SW480 (cell line): Measurements from ENCODE around the gene GRM1.
"Not testable (repeated sequence)": the region's sequence is repeated elsewhere in the genome, so short reads cannot be mapped to it uniquely, and the experiment has no call there.

Source experiments
- DNase-seq: peaks from one replicate; pipeline ENCODE4 v3.0.0-alpha.2; 2016; ENCODE audit warnings: low spot score

The GRM1 gene

DNA sequence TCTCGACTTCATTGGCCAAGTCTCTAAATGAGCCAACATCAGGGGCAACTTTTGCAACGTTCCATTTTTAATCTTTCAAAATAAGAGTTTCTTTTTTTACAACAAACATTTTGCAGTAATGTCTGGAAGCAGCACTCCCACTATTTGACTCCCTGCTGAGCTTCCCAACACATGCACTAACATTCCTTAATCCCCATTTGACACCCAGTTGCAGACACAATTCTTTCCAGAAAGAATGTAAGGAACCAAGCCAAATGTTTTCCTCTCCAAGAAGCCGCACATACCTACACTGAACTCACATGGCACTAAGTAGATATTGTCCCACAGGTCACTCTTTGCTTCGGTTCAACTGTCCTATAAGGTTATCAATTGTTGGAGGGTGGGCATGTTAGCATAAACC, 165.6 kb downstream of the GRM1 start:
- no peak for DNase-seq

- no peak for DNase-seq
These were observed 171.3 kb downstream of the GRM1 start for GRCh38 chr6:146200176-146200575.

DNA sequence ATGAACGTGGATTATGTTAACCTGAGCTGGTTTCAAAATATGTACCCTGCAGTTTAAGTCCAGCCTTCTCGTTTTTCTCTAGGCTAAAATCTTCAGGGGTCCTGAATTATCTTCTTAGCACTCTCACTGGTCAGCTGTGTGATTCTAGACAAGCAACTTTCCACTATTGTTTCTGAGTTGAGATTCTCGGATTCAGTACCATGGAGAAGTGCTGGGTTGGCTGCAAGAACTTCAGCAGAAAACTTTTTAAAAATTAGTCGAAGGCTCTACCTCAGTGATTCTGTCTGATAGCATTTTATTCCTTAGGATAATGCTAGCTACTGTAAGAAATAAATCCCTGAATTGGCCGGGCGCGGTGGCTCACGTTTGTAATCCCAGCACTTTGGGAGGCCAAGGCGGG, 173.7 kb downstream of the GRM1 start:
- no peak for DNase-seq

DNA sequence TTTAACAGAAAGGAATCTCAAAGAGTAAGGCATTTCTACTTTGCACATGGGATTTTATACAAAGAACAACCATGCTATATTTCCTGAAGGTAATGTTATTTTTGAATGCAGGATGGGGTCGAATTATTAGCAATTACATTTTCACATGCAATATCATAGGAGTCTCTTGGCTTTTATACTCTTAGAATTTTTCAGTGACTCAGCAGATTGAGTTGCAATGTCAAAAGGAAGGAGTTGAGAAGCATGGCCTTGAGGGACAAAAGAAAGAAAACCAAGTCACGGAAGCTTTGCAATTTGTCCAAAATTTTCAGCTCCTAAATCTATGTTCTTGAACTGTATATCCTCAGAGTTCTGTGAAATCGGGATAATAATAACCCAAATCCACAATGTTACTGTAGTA, 181.1 kb downstream of the GRM1 start:
- DNase-seq, result no peak

GRCh38 chr6:146210406-146211083, 181.7 kb downstream of the GRM1 start:
- DNase-seq, result no peak

DNA sequence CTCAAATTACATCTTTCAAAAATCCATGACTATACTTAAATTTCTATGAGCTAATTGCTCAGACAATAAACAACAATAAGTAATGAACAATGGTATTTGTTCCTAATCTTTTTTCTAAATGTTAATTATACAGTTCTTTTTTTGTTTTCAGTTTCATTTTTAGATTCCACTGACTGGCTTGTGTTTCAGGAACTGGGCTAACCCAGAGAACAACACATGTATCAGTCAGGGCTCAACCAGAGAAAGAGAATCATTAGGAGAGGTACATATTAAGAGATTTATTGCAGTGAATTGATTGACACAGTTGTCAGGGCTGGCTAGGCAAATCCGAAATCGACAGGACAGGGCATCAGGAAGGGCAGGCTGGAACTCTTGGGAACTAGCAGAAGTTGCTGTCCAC, 182.8 kb downstream of the GRM1 start:
- no peak for DNase-seq

DNA sequence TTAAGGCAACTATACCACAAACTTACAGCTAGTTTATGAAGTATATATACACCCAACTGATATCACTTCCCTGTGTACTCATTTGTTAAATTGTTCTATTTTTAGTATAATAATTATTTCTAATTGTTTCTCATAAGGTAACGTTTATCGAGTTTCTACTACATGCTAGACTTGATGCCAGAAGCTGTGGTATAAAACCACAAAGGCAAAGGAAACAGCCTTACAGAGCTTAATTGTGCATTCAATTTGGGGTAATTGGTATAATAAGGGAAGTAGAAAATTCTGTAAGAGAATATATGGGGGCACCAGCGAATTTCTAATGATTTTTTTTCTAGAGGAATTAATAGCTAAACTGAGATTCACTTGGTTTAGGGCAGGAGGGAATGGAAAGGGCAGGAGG, 183.9 kb downstream of the GRM1 start:
- DNase-seq, result no peak

GRCh38 chr6:146219101-146219500, 190.2 kb downstream of the GRM1 start:
- no peak for DNase-seq

DNA sequence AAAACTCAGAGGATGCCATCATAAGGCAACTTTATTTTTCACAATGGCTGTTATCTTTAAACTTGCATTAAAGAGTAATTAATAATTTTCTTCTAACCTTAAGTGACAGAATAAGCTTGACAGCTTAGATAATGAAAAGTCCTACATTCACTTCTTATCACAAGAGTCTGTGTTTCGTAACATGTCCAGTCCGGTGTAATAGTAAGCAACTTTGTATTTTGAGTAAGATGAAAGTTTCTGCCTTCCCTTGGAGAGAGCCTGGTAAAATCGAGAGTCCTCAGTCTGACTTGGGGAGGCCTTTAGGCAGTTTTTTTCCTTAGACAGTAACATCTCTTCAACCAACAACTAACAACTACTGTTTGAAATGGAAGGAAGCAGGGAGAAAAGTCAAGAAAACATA, 195.6 kb downstream of the GRM1 start:
- no peak for DNase-seq

GRCh38 chr6:146224988-146225387, 196.1 kb downstream of the GRM1 start:
- DNase-seq, result no peak

DNA sequence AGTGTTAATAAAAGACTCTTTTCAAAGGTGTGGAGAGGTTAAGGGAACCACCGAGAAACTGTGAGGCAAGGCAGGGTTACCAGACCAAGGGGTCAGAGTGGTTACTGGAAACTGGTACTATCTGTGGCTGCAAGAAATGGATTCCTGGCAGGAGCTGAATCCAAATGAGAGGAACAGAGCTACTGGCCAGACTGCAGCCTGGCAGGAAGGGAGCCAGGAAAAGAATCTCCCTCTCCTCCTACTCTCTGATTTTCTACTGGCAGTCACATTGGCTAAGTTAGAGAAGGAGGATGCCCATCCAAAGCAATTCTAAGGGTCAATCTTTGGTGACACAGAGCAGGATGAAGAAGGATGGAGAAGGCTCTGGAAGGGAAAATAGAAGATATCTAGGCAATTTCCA, 211.5 kb downstream of the GRM1 start:
- no peak for DNase-seq

DNA sequence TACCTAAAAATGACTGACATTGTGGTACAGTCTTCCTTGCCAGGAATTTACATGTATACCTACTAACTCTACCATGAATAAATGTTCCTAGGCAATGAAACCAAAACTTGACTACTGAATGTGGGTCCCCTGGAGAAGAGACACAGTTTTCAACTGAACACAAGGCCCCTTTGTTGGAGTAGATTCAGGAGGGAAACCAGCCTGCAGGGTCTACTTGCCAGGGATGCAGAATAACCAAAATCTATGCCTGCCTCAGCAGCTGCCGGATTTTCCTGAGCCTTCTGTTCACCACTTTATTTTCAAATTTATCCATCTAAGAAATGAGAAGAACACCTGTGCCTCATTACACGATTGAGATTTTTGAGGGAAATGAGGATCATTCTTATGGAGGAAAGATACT, 211.9 kb downstream of the GRM1 start:
- DNase-seq, result no peak

GRCh38 chr6:146243646-146244045, 214.8 kb downstream of the GRM1 start:
- DNase-seq, result not testable (repeated sequence)

- no peak for DNase-seq
These were observed 215.8 kb downstream of the GRM1 start for GRCh38 chr6:146244630-146245143.

DNA sequence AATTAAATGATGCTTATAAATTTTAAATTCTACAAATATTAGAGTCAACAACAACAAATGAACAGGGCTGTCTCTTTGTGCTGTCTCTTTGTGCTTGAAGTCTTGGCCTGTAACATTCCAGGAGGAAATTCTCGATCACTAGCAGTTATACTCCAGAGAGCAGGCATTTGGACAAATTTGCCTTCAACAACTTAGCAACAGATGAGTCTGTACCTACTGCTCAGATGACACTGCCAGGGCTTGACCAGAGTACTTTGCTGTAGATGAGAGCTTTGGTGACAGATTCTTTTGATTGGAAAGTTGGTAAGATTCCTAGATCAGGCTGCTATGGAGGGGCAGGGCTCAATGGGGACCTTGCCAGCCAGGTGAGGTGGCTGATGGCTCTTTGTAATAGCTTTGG, 217.2 kb downstream of the GRM1 start:
- DNase-seq, result no peak

- DNase-seq, result no peak
These were observed 224.8 kb downstream of the GRM1 start for GRCh38 chr6:146253691-146254090.

- no peak for DNase-seq
These were observed 229.3 kb downstream of the GRM1 start for GRCh38 chr6:146258206-146258605.

DNA sequence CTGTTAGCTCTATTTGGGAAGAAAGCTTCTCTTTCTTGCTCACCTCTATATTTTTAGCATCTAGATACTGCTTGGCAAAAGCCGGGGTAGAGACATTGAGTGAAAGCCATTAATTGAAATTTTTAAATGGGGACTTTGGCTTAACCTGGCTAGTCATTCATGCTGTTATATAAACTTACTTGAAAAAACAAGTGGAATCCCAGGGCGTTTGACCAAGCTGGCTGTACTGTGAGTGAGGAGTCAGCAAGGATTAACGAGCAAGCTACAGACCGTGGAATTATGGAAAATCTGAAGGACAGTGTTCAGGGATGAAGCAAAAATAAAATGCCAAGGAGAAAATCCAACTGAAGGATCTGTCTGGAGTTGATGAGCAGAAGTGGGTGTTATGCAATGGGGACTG, 232.0 kb downstream of the GRM1 start:
- DNase-seq, result no peak

GRCh38 chr6:146265056-146265455, 236.2 kb downstream of the GRM1 start:
- DNase-seq, result no peak

- no peak for DNase-seq
These were observed 238.6 kb downstream of the GRM1 start for GRCh38 chr6:146267447-146267846.

GRCh38 chr6:146267946-146268345, 239.1 kb downstream of the GRM1 start:
- no peak for DNase-seq

GRCh38 chr6:146269482-146269881, 240.6 kb downstream of the GRM1 start:
- no peak for DNase-seq

GRCh38 chr6:146271163-146271562, 242.3 kb downstream of the GRM1 start:
- DNase-seq, result not testable (repeated sequence)

DNA sequence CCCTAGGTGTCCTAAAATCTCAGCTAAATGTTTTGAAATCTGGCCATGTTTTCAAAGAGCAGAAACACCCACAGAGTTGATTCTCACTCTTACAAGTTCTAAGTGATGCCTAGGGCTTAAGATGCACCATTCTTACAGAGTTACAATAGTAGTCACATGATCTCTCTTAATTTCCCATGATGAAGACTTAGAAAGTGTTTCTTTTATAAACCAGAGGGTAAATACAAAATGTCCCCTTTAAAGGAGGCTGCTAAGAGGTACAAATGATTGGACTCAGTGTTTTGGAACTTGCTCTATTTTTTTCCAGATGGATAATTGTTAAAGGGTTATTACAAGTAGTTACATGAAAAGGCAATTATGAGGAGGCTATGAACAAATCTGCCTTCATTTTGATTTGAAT, 244.6 kb downstream of the GRM1 start:
- no peak for DNase-seq
